IMR-90 (cell line): ENCODE data around the gene MRPS18A. TPM values are rescaled to one million over a fixed set of nuclear protein-coding genes. Genes with fewer than 3 reads are reported as not detected.

ENCODE experiments used
- ATAC-seq: fragments of 200-7000 bp; cut with Tn5 transposase; 2 replicates; pipeline ENCODE4 v1.9.1; 2020; ENCODE audit warnings: low read depth, mild to moderate bottlenecking, moderate library complexity
- BruUV-seq: library from RNA; stranded (reverse); fragments of 400-500 nt; replicated peaks from 2 replicates; lab custom pipeline; 2021; lab: Mats Ljungman, UMichigan
- CTCF ChIA-PET: fragments of 300-600 bp; formaldehyde crosslinking; extraction: SDS; loops from one replicate; lab custom pipeline; 2021; ENCODE audit warnings: antibody characterized with exemption; lab: Yijun Ruan, JAX
- POLR2A ChIA-PET: fragments of 300-600 bp; sonication (Branson Sonifier 250); formaldehyde crosslinking; loops from one replicate; lab custom pipeline; 2022; ENCODE audit warnings: antibody characterized with exemption; ENCODE audit not compliant: unreplicated experiment; lab: Charles Lee
- DNase-seq: peaks from one replicate; pipeline ENCODE4 v3.0.0; 2013
- H2AFZ ChIP-seq: replicated peaks from 2 replicates; pipeline ENCODE3; 2013; ENCODE audit warnings: low read length, mild to moderate bottlenecking; ENCODE audit not compliant: poor library complexity
- H2AK5ac ChIP-seq: 2 replicates; pipeline ENCODE4 v1.6.1; 2013; ENCODE audit warnings: low read depth, low read length, inconsistent platforms
- H2AK9ac ChIP-seq: replicated peaks from 2 replicates; pipeline ENCODE3; 2013; ENCODE audit warnings: mild to moderate bottlenecking, low read depth, low read length, moderate library complexity; ENCODE audit not compliant: poor library complexity
- H2BK120ac ChIP-seq: 2 replicates; pipeline ENCODE4 v1.6.1; 2013; ENCODE audit warnings: low read depth, low read length, inconsistent platforms
- H2BK15ac ChIP-seq: 3 replicates; pipeline ENCODE4 v1.6.1; 2013; ENCODE audit warnings: low read depth, low read length, inconsistent platforms
- H2BK20ac ChIP-seq: 2 replicates; pipeline ENCODE4 v1.6.1; 2013; ENCODE audit warnings: low read depth, mild to moderate bottlenecking, inconsistent platforms, low read length, moderate library complexity
- H2BK5ac ChIP-seq: 2 replicates; pipeline ENCODE4 v1.6.1; 2013; ENCODE audit warnings: mild to moderate bottlenecking, low read depth, low read length, inconsistent platforms; ENCODE audit not compliant: poor library complexity, severe bottlenecking
- H3K14ac ChIP-seq: replicated peaks from 2 replicates; pipeline ENCODE4 v1.6.1; 2013; ENCODE audit warnings: low read depth, low read length, inconsistent platforms
- H3K18ac ChIP-seq: 2 replicates; pipeline ENCODE4 v1.6.1; 2013; ENCODE audit warnings: low read depth, low read length, control low read depth
- H3K23ac ChIP-seq: 2 replicates; pipeline ENCODE4 v1.6.1; 2013; ENCODE audit warnings: low read depth, low read length, inconsistent platforms
- H3K27ac ChIP-seq: 2 replicates; pipeline ENCODE4 v1.5.1; 2013; ENCODE audit warnings: mild to moderate bottlenecking, control low read depth, low read length; ENCODE audit not compliant: insufficient read depth
- H3K27me3 ChIP-seq: 2 replicates; pipeline ENCODE4 v1.6.1; 2013; ENCODE audit warnings: low read length; ENCODE audit not compliant: control insufficient read depth, insufficient read depth
- H3K36me3 ChIP-seq: 2 replicates; pipeline ENCODE4 v1.6.1; 2013; ENCODE audit warnings: low read length, mixed read lengths; ENCODE audit not compliant: control insufficient read depth, insufficient read depth
- H3K4ac ChIP-seq: 2 replicates; pipeline ENCODE4 v1.6.1; 2013; ENCODE audit warnings: low read depth, low read length, inconsistent platforms
- H3K4me1 ChIP-seq: 2 replicates; pipeline ENCODE4 v1.6.1; 2013; ENCODE audit warnings: low read length, mixed read lengths; ENCODE audit not compliant: control insufficient read depth, insufficient read depth
- H3K4me2 ChIP-seq: 2 replicates; pipeline ENCODE4 v1.6.1; 2013; ENCODE audit warnings: low read depth, mild to moderate bottlenecking, control low read depth, low read length, moderate library complexity
- H3K4me3 ChIP-seq: 2 replicates; pipeline ENCODE4 v1.5.1; 2013; ENCODE audit warnings: low read depth, mild to moderate bottlenecking, control low read depth, low read length, moderate library complexity; ENCODE audit not compliant: insufficient read depth
- H3K56ac ChIP-seq: 2 replicates; pipeline ENCODE4 v1.6.1; 2013; ENCODE audit warnings: low read length, inconsistent platforms; ENCODE audit not compliant: insufficient read depth; ENCODE audit errors: extremely low read depth
- H3K79me1 ChIP-seq, 2 experiments: 2 replicates each; pipeline ENCODE4 v1.6.1; 2013; ENCODE audit warnings: low read length in 2 of 2, inconsistent platforms in 1 of 2, low read depth in 1 of 2
- H3K9ac ChIP-seq: 2 replicates; pipeline ENCODE4 v1.6.1; 2013; ENCODE audit warnings: low read depth, low read length, control low read depth
- H3K9me1 ChIP-seq: 2 replicates; pipeline ENCODE4 v1.6.1; 2013; ENCODE audit warnings: low read length, inconsistent platforms; ENCODE audit not compliant: insufficient read depth
- H3K9me3 ChIP-seq: 2 replicates; pipeline ENCODE4 v1.6.1; 2013; ENCODE audit warnings: low read length; ENCODE audit not compliant: control insufficient read depth, insufficient read depth
- H4K20me1 ChIP-seq: 2 replicates; pipeline ENCODE4 v1.6.1; 2013; ENCODE audit warnings: low read length, inconsistent platforms; ENCODE audit not compliant: insufficient read depth
- H4K5ac ChIP-seq: 2 replicates; pipeline ENCODE4 v1.6.1; 2013; ENCODE audit warnings: mild to moderate bottlenecking, low read depth, low read length, control low read depth
- H4K8ac ChIP-seq, 2 experiments: 2 replicates each; pipeline ENCODE4 v1.6.1; 2013; ENCODE audit warnings: low read depth in 2 of 2, low read length in 2 of 2, control low read depth in 1 of 2, inconsistent platforms in 1 of 2
- H4K91ac ChIP-seq: 2 replicates; pipeline ENCODE4 v1.6.1; 2013; ENCODE audit warnings: low read depth, low read length, inconsistent platforms; ENCODE audit not compliant: insufficient read depth
- BHLHE40 ChIP-seq: fragments of 150-350 bp; IDR thresholded peaks from 2 replicates; pipeline ENCODE4 v1.6.1; 2016; ENCODE audit warnings: mild to moderate bottlenecking, low read depth, low read length
- CEBPB ChIP-seq: IDR thresholded peaks from 2 replicates; pipeline ENCODE4 v1.6.1; 2012; ENCODE audit warnings: low read depth, low read length, improper control_type of control experiment
- CHD1 ChIP-seq: IDR thresholded peaks from 2 replicates; pipeline ENCODE4 v1.6.1; 2012; ENCODE audit warnings: low read depth, low read length, improper control_type of control experiment
- CTCF ChIP-seq: conservative IDR thresholded peaks from 2 replicates; pipeline ENCODE4 v1.5.1; 2012; ENCODE audit warnings: mild to moderate bottlenecking, low read depth, low read length, improper control_type of control experiment
- FOS ChIP-seq: fragments of 150-350 bp; IDR thresholded peaks from 2 replicates; pipeline ENCODE4 v1.6.1; 2016; ENCODE audit warnings: low read depth, low read length
- MAZ ChIP-seq: IDR thresholded peaks from 2 replicates; pipeline ENCODE4 v1.6.1; 2012; ENCODE audit warnings: low read depth, mild to moderate bottlenecking, low read length, improper control_type of control experiment, moderate library complexity, borderline replicate concordance
- MXI1 ChIP-seq: IDR thresholded peaks from 2 replicates; pipeline ENCODE4 v1.6.1; 2012; ENCODE audit warnings: low read depth, mild to moderate bottlenecking, low read length, moderate library complexity, borderline replicate concordance
- POLR2A ChIP-seq: IDR thresholded peaks from 2 replicates; pipeline ENCODE4 v1.6.1; 2012; ENCODE audit warnings: mild to moderate bottlenecking, low read depth, low read length
- RAD21 ChIP-seq: IDR thresholded peaks from 2 replicates; pipeline ENCODE4 v1.6.1; 2012; ENCODE audit warnings: low read length, improper control_type of control experiment
- RCOR1 ChIP-seq: IDR thresholded peaks from 2 replicates; pipeline ENCODE4 v1.6.1; 2012; ENCODE audit warnings: mild to moderate bottlenecking, low read length, improper control_type of control experiment; ENCODE audit not compliant: insufficient replicate concordance
- RFX5 ChIP-seq: IDR thresholded peaks from 2 replicates; pipeline ENCODE4 v1.8.0; 2012; ENCODE audit warnings: low read depth, mild to moderate bottlenecking, low read length, moderate library complexity
- WGBS, 2 experiments: methylation state at CpG; one replicate each; pipeline versions ENCODE4 v1.1.5 to v1.1.7; 2013; ENCODE audit warnings: missing lambda C conversion rate in 2 of 2; ENCODE audit not compliant: insufficient read length in 1 of 2; ENCODE audit errors: extremely low coverage in 2 of 2; 5-methylcytosine and 5-hydroxymethylcytosine counted together
- dilution Hi-C: fragments of 300-500 bp; cut with HindIII; formaldehyde crosslinking; loops from one replicate; pipeline ENCODE4 v1.14.3; 2018; ENCODE audit warnings: low sequenced_read_pairs; ENCODE audit not compliant: unreplicated experiment
- in situ Hi-C: fragments of 300-500 bp; cut with MboI; formaldehyde crosslinking; loops from 3 replicates; pipeline ENCODE4 v1.14.3; 2019; ENCODE audit warnings: low sequenced_read_pairs, inconsistent platforms, mixed read lengths
- intact Hi-C: fragments of 100-400 bp; cut with micrococcal nuclease; formaldehyde crosslinking; loops from 2 replicates; pipeline ENCODE4 v1.10.0; 2022
- polyA plus RNA-seq, 3 experiments: library from polyadenylated mRNA; depleted of rRNA; stranded (reverse); fragments of >200 nt; gene quantifications; 2 replicates each; pipeline ENCODE4 v1.2.3, GENCODE V29; 2012; ENCODE audit warnings: low replicate concordance in 1 of 3
- total RNA-seq: library from RNA; depleted of rRNA; stranded (reverse); fragments of >200 nt; gene quantifications from 2 replicates; pipeline ENCODE4 v1.2.3, GENCODE V29; 2012
- TF ChIP-seq, protein P1 (sequence below): fragments of 150-350 bp; IDR thresholded peaks from 2 replicates; pipeline ENCODE4 v1.6.1; 2016; ENCODE audit warnings: low read depth, mild to moderate bottlenecking, low read length, moderate library complexity, borderline replicate concordance
- TF ChIP-seq, protein P2 (sequence below): fragments of 150-350 bp; IDR thresholded peaks from 2 replicates; pipeline ENCODE4 v1.6.1; 2017; ENCODE audit warnings: mild to moderate bottlenecking, antibody characterized with exemption, low read length, low read depth

The MRPS18A gene
- total and polyA plus RNA-seq, 2 of the 4 experiments (the other 2 are of a cell fraction) = 47.0 to 56.6 TPM

DNA sequence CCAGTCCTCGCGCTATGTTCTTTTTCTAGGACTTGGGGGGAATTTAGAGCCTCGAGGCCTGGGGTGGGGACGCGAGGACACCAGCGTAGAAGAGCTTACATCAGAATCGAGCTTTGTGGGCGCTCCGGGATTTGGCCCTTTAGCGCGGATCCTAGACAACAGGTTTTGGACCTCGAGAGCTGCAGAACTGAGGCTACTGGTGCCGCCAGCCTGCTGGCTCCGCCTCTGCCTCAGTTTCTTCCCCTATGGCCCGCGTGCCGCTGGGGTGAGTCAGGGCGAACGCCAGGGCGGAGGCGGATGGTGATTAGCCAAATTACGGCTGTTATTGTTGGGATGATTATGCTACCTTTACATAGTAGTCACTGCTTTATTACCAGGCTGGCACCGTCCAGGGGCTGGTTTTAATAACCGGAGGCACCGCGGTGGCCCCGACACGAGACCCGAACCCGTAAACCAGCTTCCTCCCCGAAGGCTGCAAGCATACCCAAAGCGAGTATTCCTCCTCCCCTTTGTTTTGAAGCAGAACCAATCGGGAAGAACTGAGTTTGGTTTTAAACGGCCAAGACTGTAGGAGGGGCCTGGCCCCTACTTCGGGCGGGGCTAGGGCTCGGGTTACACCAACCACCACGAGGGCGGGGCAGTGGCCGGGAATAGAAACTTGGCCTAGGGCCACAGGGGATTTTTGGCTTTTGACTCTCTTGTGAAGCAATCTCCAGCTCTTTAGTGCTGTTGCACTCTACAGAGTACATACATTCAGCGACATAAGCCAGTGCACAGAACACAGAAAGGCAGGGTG, 57.9 kb downstream of the MRPS18A start:
- Histone ChIP-seq H3K79me1 (peaks cover 22 to 39% of the 10 kb centered on the region in 2 experiments), H3K36me3 (peaks cover 15% of the 10 kb centered on the region), H3K56ac (peak overlapping the region; percentile 91), H2AK9ac (peak overlapping the region; percentile 90), H2BK5ac (peak overlapping the region; percentile 87), H4K8ac (peak overlapping the region; percentile 71 to 95), H2BK20ac (peak overlapping the region; percentile 76), H3K27ac (peak overlapping the region; percentile 82), H3K18ac (peak overlapping the region; percentile 28), H3K4me2 (peak overlapping the region; percentile 76), H2BK15ac (peak overlapping the region; percentile 73; the same call in 2 of the 3 replicates), H3K4ac (peak overlapping the region; percentile 94), H3K4me3 (peak overlapping the region; percentile 46), H3K4me1 (peaks cover 8% of the 10 kb centered on the region), H3K9me3 (no peaks in the 10 kb centered on the region), H2AK5ac (peak overlapping the region; percentile 79; the same call in 1 of the 2 replicates), H3K14ac (peak overlapping the region; percentile 96), H3K9me1 (peaks cover 21% of the 10 kb centered on the region), H3K23ac (peak overlapping the region; percentile 95), H2AFZ (peak overlapping the region; percentile 94), H4K91ac (peak overlapping the region; percentile 86), H3K9ac (peak overlapping the region; percentile 67), H3K27me3 (no peaks in the 10 kb centered on the region), H4K20me1 (no peaks in the 10 kb centered on the region), H2BK120ac (peak overlapping the region; percentile 86), H4K5ac (peak overlapping the region; percentile 23)
- in situ Hi-C loops (no loop called here), dilution Hi-C loops (no loop called here), intact Hi-C loops (loop anchor here (5.0 kb wide), 1 partner anchor 143 kb away; the partner anchor contains the start of gene VEGFA)
- no TSS peak for BruUV-seq
- ATAC-seq (peak; percentile 81), DNase-seq (peak; percentile 98)
- WGBS, 2 experiments = 0% methylated on average over 9 of the region's 41 CpGs; no CpG with 5 or more reads in 1 of the 2 experiments
- POLR2A ChIA-PET = interaction anchor here (0.6 to 1.0 kb wide), 2 partner anchors 14 to 513 kb away, joined by 3 read pairs; no protein-coding TSS in a partner anchor
- CTCF ChIA-PET = interaction anchor here (1.0 kb wide), 1 partner anchor 19 kb away, joined by 3 read pairs; no protein-coding TSS in a partner anchor
- no peak for TF ChIP-seq RAD21
- TF ChIP-seq, protein P1, sequence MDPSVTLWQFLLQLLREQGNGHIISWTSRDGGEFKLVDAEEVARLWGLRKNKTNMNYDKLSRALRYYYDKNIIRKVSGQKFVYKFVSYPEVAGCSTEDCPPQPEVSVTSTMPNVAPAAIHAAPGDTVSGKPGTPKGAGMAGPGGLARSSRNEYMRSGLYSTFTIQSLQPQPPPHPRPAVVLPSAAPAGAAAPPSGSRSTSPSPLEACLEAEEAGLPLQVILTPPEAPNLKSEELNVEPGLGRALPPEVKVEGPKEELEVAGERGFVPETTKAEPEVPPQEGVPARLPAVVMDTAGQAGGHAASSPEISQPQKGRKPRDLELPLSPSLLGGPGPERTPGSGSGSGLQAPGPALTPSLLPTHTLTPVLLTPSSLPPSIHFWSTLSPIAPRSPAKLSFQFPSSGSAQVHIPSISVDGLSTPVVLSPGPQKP = no peak
- peak; percentile 27; the same call in 1 of the 2 replicates for TF ChIP-seq BHLHE40
- TF ChIP-seq CHD1 = no peak
- TF ChIP-seq RCOR1 = no peak
- TF ChIP-seq FOS = 0 out of 2 replicates have a peak, but pooled peaks have one; percentile 6
- TF ChIP-seq MAZ = peak; percentile 96; the same call in 1 of the 2 replicates
- no peak; the same call in 1 of the 2 replicates for TF ChIP-seq MXI1
- peak; percentile 60; the same call in 1 of the 2 replicates for TF ChIP-seq POLR2A
- TF ChIP-seq, protein P2, sequence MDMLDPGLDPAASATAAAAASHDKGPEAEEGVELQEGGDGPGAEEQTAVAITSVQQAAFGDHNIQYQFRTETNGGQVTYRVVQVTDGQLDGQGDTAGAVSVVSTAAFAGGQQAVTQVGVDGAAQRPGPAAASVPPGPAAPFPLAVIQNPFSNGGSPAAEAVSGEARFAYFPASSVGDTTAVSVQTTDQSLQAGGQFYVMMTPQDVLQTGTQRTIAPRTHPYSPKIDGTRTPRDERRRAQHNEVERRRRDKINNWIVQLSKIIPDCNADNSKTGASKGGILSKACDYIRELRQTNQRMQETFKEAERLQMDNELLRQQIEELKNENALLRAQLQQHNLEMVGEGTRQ = peak; percentile 33; the same call in 1 of the 2 replicates
- peak; percentile 94 for TF ChIP-seq CEBPB
- TF ChIP-seq CTCF = no peak
- no peak for TF ChIP-seq RFX5
